Brain microvascular endothelial cell (primary cell): ENCODE results near the gene RTN4RL1.
A peak's percentile ranks its signal among the peaks of the same experiment; 100 is the strongest.

Experiments used
- DNase-seq: peaks from one replicate; pipeline ENCODE4 v3.0.0-alpha.2; 2020
- H3K27ac ChIP-seq: fragments of 250-450 bp; sonication (Bioruptor Pico); 2 replicates; pipeline ENCODE4 v1.5.1; 2020; ENCODE audit warnings: mild to moderate bottlenecking, moderate library complexity
- H3K27me3 ChIP-seq: fragments of 250-450 bp; sonication (Bioruptor Pico); replicated peaks from 2 replicates; pipeline ENCODE4 v1.5.1; 2020; ENCODE audit warnings: mild to moderate bottlenecking
- H3K36me3 ChIP-seq: fragments of 250-450 bp; sonication (Bioruptor Pico); replicated peaks from 2 replicates; pipeline ENCODE4 v1.5.1; 2020; ENCODE audit warnings: mild to moderate bottlenecking
- H3K4me3 ChIP-seq: 2 replicates; pipeline ENCODE4 v1.5.1; 2011; ENCODE audit warnings: low read depth, mild to moderate bottlenecking, control low read depth, low read length, moderate library complexity
- in situ Hi-C: cut with HindIII; loops from 2 replicates; pipeline ENCODE4 v1.10.0; 2017; ENCODE audit warnings: low sequenced_read_pairs, low pct_ligation_motif_present
- TF ChIP-seq, protein P1 (sequence below): IDR thresholded peaks from 2 replicates; pipeline ENCODE4 v1.5.1; 2011; ENCODE audit warnings: low read depth, mild to moderate bottlenecking, moderate library complexity, low read length, control low read depth, inconsistent platforms; ENCODE audit errors: missing control alignments

The RTN4RL1 gene

DNA sequence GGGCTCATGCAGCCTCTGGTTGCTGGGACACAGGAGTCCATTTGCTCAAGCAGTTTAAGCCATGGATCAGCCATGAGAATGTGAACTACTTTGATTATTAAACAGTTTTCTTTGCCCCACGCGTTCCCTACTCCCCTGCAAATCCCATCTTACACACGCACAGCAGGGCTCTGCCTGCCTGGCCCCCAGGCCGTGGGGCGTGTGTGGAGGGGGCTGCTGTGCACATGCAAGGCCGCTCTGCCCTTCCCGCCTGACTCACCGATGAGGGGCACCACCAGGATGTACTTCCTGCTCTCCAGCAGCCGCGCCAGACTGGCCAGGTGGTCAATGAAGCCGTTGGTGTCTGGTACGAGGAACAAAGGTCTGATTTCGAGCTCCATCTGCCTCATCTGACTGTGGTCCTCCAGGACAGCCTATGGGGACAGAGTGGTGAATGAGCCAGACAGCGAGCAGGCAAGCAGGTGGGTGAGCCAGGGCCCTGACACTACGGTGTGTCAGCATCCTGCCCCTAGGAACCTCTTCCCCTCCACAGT is 43.5 kb upstream of the RTN4RL1 start:
- Histone ChIP-seq H3K27me3 (no peaks in the 10 kb centered on the region), H3K36me3 (peaks cover 35% of the 10 kb centered on the region), H3K4me3 (no peak overlapping the region), H3K27ac (peak overlapping the region; percentile 89)
- TF ChIP-seq, protein P1, sequence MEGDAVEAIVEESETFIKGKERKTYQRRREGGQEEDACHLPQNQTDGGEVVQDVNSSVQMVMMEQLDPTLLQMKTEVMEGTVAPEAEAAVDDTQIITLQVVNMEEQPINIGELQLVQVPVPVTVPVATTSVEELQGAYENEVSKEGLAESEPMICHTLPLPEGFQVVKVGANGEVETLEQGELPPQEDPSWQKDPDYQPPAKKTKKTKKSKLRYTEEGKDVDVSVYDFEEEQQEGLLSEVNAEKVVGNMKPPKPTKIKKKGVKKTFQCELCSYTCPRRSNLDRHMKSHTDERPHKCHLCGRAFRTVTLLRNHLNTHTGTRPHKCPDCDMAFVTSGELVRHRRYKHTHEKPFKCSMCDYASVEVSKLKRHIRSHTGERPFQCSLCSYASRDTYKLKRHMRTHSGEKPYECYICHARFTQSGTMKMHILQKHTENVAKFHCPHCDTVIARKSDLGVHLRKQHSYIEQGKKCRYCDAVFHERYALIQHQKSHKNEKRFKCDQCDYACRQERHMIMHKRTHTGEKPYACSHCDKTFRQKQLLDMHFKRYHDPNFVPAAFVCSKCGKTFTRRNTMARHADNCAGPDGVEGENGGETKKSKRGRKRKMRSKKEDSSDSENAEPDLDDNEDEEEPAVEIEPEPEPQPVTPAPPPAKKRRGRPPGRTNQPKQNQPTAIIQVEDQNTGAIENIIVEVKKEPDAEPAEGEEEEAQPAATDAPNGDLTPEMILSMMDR = no peak
- in situ Hi-C loops = no loop called here
- no peak for DNase-seq

GRCh38 chr17:2068031-2068518 is 42.9 kb upstream of the RTN4RL1 start:
- Histone ChIP-seq H3K36me3 (peaks cover 40% of the 10 kb centered on the region), H3K4me3 (no peak overlapping the region), H3K27ac (peak overlapping the region; percentile 89), H3K27me3 (no peaks in the 10 kb centered on the region)
- peak; percentile 77 for DNase-seq
- TF ChIP-seq, protein P1 = peak; percentile 55
- in situ Hi-C loops = no loop called here

DNA sequence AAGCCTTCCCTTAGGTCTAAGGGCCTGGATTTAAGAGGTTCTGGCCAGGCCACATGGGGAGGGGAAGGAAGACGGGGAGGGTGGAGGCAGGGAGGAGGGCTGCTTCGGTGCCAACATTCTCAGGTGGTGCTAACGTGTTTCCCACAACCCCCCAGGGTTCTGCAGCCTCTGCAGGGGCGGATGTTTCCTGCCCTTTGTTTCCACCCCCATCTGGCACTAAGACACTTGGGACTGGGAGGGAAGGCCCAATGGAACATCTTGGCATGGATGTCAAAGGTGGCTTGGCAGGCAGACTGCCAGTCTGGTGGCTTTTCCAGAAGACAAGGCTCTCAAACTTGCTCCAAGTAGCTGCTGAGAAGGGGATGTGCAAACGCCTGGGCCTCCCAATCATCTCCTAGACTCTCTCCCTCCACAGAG is 42.5 kb upstream of the RTN4RL1 start:
- Histone ChIP-seq H3K4me3 (no peak overlapping the region), H3K27ac (peak overlapping the region; percentile 89), H3K36me3 (peaks cover 42% of the 10 kb centered on the region), H3K27me3 (no peaks in the 10 kb centered on the region)
- DNase-seq = no peak
- TF ChIP-seq, protein P1 = no peak
- in situ Hi-C loops = no loop called here

DNA sequence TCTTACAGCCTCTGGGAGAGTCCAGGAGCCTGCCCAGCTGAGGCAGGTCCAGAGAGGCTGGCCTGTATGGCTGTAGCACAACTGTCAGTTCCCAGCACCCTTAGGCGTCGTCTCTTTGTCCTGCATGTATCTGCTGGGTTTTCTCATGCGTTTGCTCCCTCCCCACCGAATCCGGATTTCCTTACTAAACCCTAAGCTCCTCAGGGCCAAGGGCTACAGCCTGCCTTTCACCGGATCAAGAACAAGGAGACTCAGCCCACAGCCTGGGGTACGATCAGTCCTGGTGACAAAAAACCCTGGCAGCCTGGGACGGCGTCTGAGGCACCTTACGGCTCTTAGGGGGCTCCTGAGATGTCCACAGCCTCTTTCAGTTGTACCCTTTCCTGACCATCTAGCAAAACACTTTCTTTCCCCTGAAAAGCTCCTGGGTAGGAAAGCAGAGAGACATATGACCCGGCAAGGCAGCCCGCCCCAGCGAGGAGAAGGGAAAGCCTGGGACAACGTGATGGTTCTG is 42.0 kb upstream of the RTN4RL1 start:
- TF ChIP-seq, protein P1 = no peak
- in situ Hi-C loops = no loop called here

GRCh38 chr17:2065949-2066400 is 40.8 kb upstream of the RTN4RL1 start:
- H3K4me3 ChIP-seq = no peak overlapping the region
- DNase-seq = no peak
- TF ChIP-seq, protein P1 = no peak
- in situ Hi-C loops = no loop called here
- H3K27ac ChIP-seq = peak overlapping the region; percentile 89
- peaks cover 49% of the 10 kb centered on the region for H3K36me3 ChIP-seq
- H3K27me3 ChIP-seq = no peaks in the 10 kb centered on the region

More for the DNA sequence above, 42.0 kb upstream of the RTN4RL1 start:
- Histone ChIP-seq H3K27me3 (no peaks in the 10 kb centered on the region), H3K4me3 (no peak overlapping the region), H3K27ac (peak overlapping the region; percentile 89), H3K36me3 (peaks cover 42% of the 10 kb centered on the region)
- DNase-seq = no peak
